PFSK-1 (cell line): ENCODE results near the gene TRAK2. TPM values are rescaled to one million over a fixed set of nuclear protein-coding genes. Genes with fewer than 3 reads are reported as not detected.
A peak's percentile ranks its signal among the peaks of the same experiment; 100 is the strongest.

Source experiments
- FOXP2 ChIP-seq: optimal IDR thresholded peaks from 2 replicates; pipeline ENCODE3; 2011; ENCODE audit warnings: borderline replicate concordance, control low read depth, inconsistent platforms; ENCODE audit not compliant: insufficient read depth; ENCODE audit errors: extremely low read length, extremely low read depth
- POLR2AphosphoS5 ChIP-seq: IDR thresholded peaks from 2 replicates; pipeline ENCODE4 v1.6.1; 2012; ENCODE audit warnings: low read depth, mild to moderate bottlenecking, control low read depth, low read length, moderate library complexity
- SIN3A ChIP-seq: IDR thresholded peaks from 2 replicates; pipeline ENCODE4 v1.6.1; 2012; ENCODE audit warnings: mild to moderate bottlenecking, low read length, moderate library complexity, borderline replicate concordance; ENCODE audit not compliant: insufficient read depth
- TAF1 ChIP-seq: IDR thresholded peaks from 2 replicates; pipeline ENCODE4 v1.6.1; 2012; ENCODE audit warnings: low read length, control low read depth, borderline replicate concordance; ENCODE audit not compliant: insufficient read depth
- polyA plus RNA-seq: library from polyadenylated mRNA; unstranded; fragments of >200 nt; gene quantifications from one replicate; pipeline ENCODE4 v1.2.1, GENCODE V29; 2012; ENCODE audit warnings: low read depth, missing spikeins; ENCODE audit not compliant: insufficient read length
- TF ChIP-seq, protein P1 (sequence below), 2 experiments: IDR thresholded peaks; 2 replicates each; pipeline versions ENCODE4 v1.6.1 to v1.8.0; 2011 to 2012; ENCODE audit warnings: low read depth in 2 of 2, low read length in 2 of 2, control low read depth in 1 of 2, inconsistent platforms in 1 of 2, mild to moderate bottlenecking in 1 of 2, moderate library complexity in 1 of 2; ENCODE audit not compliant: insufficient read depth in 1 of 2

Gene TRAK2
- 16.7 TPM for polyA plus RNA-seq

- TF ChIP-seq TAF1 (peak; percentile 82; the same call in 1 of the 2 replicates), FOXP2 (peak; percentile 73), SIN3A (peak; percentile 85; the same call in 1 of the 2 replicates), POLR2AphosphoS5 (peak; percentile 71; the same call in 1 of the 2 replicates)
- TF ChIP-seq, protein P1, sequence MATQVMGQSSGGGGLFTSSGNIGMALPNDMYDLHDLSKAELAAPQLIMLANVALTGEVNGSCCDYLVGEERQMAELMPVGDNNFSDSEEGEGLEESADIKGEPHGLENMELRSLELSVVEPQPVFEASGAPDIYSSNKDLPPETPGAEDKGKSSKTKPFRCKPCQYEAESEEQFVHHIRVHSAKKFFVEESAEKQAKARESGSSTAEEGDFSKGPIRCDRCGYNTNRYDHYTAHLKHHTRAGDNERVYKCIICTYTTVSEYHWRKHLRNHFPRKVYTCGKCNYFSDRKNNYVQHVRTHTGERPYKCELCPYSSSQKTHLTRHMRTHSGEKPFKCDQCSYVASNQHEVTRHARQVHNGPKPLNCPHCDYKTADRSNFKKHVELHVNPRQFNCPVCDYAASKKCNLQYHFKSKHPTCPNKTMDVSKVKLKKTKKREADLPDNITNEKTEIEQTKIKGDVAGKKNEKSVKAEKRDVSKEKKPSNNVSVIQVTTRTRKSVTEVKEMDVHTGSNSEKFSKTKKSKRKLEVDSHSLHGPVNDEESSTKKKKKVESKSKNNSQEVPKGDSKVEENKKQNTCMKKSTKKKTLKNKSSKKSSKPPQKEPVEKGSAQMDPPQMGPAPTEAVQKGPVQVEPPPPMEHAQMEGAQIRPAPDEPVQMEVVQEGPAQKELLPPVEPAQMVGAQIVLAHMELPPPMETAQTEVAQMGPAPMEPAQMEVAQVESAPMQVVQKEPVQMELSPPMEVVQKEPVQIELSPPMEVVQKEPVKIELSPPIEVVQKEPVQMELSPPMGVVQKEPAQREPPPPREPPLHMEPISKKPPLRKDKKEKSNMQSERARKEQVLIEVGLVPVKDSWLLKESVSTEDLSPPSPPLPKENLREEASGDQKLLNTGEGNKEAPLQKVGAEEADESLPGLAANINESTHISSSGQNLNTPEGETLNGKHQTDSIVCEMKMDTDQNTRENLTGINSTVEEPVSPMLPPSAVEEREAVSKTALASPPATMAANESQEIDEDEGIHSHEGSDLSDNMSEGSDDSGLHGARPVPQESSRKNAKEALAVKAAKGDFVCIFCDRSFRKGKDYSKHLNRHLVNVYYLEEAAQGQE (IDR thresholded peaks at IDR 0.05; ENCODE audit: insufficient read depth in 1 of 2, low read depth in 2 of 2, low read length in 2 of 2), result no peak
Observed at GRCh38 chr2:201451292-201452057, at the start of gene TRAK2, which contains the start of gene STRADB. TRAK2 (minus strand) TSS chr2:201451458; CDS start chr2:201420507, 30,951 bp downstream. STRADB (plus strand) TSS chr2:201451740; CDS start chr2:201454841, 3,101 bp downstream.

- TF ChIP-seq TAF1 (no peak), SIN3A (no peak), POLR2AphosphoS5 (no peak), FOXP2 (no peak)
- TF ChIP-seq, protein P1 (IDR thresholded peaks at IDR 0.05; ENCODE audit: insufficient read depth in 1 of 2, low read depth in 2 of 2, low read length in 2 of 2), result no peak
Observed at GRCh38 chr2:201500534-201500933, 49.3 kb upstream of the TRAK2 start.

- no peak for TF ChIP-seq SIN3A
- no peak for TF ChIP-seq TAF1
- TF ChIP-seq, protein P1 (IDR thresholded peaks at IDR 0.05; ENCODE audit: insufficient read depth in 1 of 2, low read depth in 2 of 2, low read length in 2 of 2), result no peak
- no peak for TF ChIP-seq FOXP2
- TF ChIP-seq POLR2AphosphoS5, result no peak
Observed at GRCh38 chr2:201496785-201497184, 45.5 kb upstream of the TRAK2 start.

DNA sequence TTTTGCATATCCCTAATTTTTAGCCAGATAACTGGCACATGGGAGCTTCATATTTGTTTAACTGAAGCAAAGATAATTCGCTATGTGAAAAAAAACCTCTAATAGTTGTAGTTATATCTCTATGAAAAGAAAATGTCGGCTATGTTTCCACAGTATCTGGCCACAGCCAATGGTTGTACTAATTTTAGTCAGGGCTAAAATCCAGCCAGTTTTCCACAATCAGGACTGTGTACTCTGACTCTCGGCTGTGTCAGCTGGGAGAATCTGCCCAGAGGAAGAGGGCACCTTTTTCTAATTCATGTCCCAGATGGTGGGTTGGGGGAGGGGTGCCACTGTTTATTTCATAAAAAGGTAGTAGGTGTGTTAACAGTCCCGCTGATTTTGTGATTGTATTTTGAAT, 39.0 kb upstream of the TRAK2 start:
- TF ChIP-seq TAF1 (no peak), POLR2AphosphoS5 (no peak), FOXP2 (no peak), SIN3A (no peak)
- TF ChIP-seq, protein P1 (IDR thresholded peaks at IDR 0.05; ENCODE audit: insufficient read depth in 1 of 2, low read depth in 2 of 2, low read length in 2 of 2), result no peak
